Activated T-helper 17 cell treated with anti-CD3 and anti-CD28 coated beads, Interleukin-2, amount 50 U/mL, for 72 hours (primary cell): ENCODE measurements around the gene TCEAL8. TPM values are rescaled to one million over a fixed set of nuclear protein-coding genes. Genes with fewer than 3 reads are reported as not detected.

Experiments
- ATAC-seq: fragments of 150-1000 bp; cut with Tn5 transposase; replicated peaks from 2 replicates; pipeline ENCODE4 v1.10.0; 2021; ENCODE audit warnings: mild to moderate bottlenecking, moderate library complexity
- H3K27ac Mint-ChIP-seq: one replicate; pipeline ENCODE4 v1.8.0; 2022; ENCODE audit warnings: mixed read lengths
- H3K27me3 Mint-ChIP-seq: one replicate; pipeline ENCODE4 v1.8.0; 2022; ENCODE audit warnings: mixed read lengths
- H3K36me3 Mint-ChIP-seq: one replicate; pipeline ENCODE4 v1.8.0; 2022; ENCODE audit warnings: low read depth, mild to moderate bottlenecking, mixed read lengths
- H3K4me1 Mint-ChIP-seq: one replicate; pipeline ENCODE4 v1.8.0; 2022; ENCODE audit warnings: mixed read lengths
- H3K4me3 Mint-ChIP-seq: one replicate; pipeline ENCODE4 v1.8.0; 2022; ENCODE audit warnings: mild to moderate bottlenecking, mixed read lengths
- H3K9me3 Mint-ChIP-seq: one replicate; pipeline ENCODE4 v1.8.0; 2022; ENCODE audit warnings: mixed read lengths
- total RNA-seq, 2 donors: library from RNA; stranded (reverse); gene quantifications; one replicate each; pipeline ENCODE4 v1.2.3, GENCODE V29; 2022

TCEAL8 gene
- total RNA-seq, result 10 to 100 TPM; 22.8 to 25.6 TPM

- peak; percentile 94 for ATAC-seq
These were observed at the start of gene TCEAL8 for GRCh38 chrX:103254921-103255493. TCEAL8 (minus strand) TSS chrX:103255155; CDS start chrX:103253979, 1,176 bp downstream.

DNA sequence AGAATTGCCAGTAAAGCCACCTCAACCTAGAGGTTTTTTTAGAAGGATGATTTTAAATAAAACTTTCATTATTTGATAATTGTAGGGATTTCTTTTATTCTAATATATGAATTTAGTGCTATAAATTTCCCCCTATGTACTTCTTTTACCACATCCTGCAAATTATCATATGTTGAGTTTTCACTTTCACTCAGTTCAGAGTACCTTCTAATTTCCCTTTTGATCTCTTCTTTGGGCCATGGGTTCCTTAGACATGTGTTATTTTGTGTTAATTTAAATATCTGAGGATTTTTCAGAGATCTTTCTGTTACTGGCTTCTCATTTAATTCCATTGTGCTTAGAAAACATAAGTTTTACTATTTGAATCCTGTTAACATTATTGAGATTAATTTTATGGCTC is 49.8 kb upstream of the TCEAL8 start:
- Mint-ChIP-seq H3K27me3 (no peaks in the 10 kb centered on the region), H3K36me3 (no peaks in the 10 kb centered on the region), H3K4me1 (no peaks in the 10 kb centered on the region), H3K9me3 (no peaks in the 10 kb centered on the region), H3K4me3 (no peak overlapping the region), H3K27ac (no peak overlapping the region)
- ATAC-seq, result no peak

More at GRCh38 chrX:103254921-103255493, at the start of gene TCEAL8:
- H3K27me3 Mint-ChIP-seq, result no peaks in the 10 kb centered on the region
- H3K27ac Mint-ChIP-seq, result peak within 1 kb of the TSS; percentile 97
- H3K4me1 Mint-ChIP-seq, result peaks cover 4% of the 10 kb centered on the region
- peak within 1 kb of the TSS; percentile 97 for H3K4me3 Mint-ChIP-seq
- H3K9me3 Mint-ChIP-seq, result no peaks in the 10 kb centered on the region
- peaks cover 23% of the 10 kb centered on the region for H3K36me3 Mint-ChIP-seq

- Mint-ChIP-seq H3K9me3 (no peaks in the 10 kb centered on the region), H3K36me3 (no peaks in the 10 kb centered on the region), H3K27ac (no peak overlapping the region), H3K4me3 (no peak overlapping the region), H3K4me1 (no peaks in the 10 kb centered on the region), H3K27me3 (peaks cover 4% of the 10 kb centered on the region)
- ATAC-seq, result no peak
These were observed 38.2 kb upstream of the TCEAL8 start for GRCh38 chrX:103293118-103293517.

DNA sequence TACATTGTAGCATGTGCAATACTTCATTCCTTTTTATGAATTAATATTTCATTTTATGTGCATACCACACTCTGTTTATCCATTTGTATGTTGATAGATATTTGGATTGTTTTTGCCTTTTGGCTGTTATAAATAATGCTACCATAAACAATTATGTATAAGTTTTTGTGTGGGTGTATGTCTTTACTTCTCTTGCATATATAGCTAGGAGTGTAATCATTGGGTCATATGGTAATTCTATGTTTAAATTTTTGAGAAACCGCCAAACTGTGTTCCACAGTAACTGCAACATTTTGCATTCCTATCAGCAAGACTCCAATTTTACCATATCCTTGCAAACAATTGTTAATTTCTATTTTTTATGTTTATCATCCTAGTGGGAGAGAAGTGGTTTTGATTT is 24.7 kb upstream of the TCEAL8 start:
- H3K4me3 Mint-ChIP-seq, result no peak overlapping the region
- H3K36me3 Mint-ChIP-seq, result no peaks in the 10 kb centered on the region
- ATAC-seq, result no peak
- H3K27me3 Mint-ChIP-seq, result peaks cover 29% of the 10 kb centered on the region
- H3K4me1 Mint-ChIP-seq, result no peaks in the 10 kb centered on the region
- no peaks in the 10 kb centered on the region for H3K9me3 Mint-ChIP-seq
- no peak overlapping the region for H3K27ac Mint-ChIP-seq

GRCh38 chrX:103276581-103277002 is 21.6 kb upstream of the TCEAL8 start, which contains the start of gene TCEAL5:
TCEAL5 (minus strand) TSS chrX:103276750; CDS start chrX:103274563, 2,187 bp downstream.
- Mint-ChIP-seq H3K27me3 (peaks cover 35% of the 10 kb centered on the region), H3K4me1 (no peaks in the 10 kb centered on the region), H3K27ac (no peak within 1 kb of the TSS), H3K4me3 (peak within 1 kb of the TSS; percentile 39), H3K36me3 (no peaks in the 10 kb centered on the region), H3K9me3 (no peaks in the 10 kb centered on the region)
- ATAC-seq, result no peak

- Mint-ChIP-seq H3K4me3 (peak overlapping the region; percentile 39), H3K27ac (no peak overlapping the region), H3K27me3 (peaks cover 38% of the 10 kb centered on the region), H3K4me1 (no peaks in the 10 kb centered on the region), H3K9me3 (no peaks in the 10 kb centered on the region), H3K36me3 (no peaks in the 10 kb centered on the region)
- ATAC-seq, result no peak
These were observed 21.1 kb upstream of the TCEAL8 start for GRCh38 chrX:103275947-103276567.

- Mint-ChIP-seq H3K36me3 (no peaks in the 10 kb centered on the region), H3K4me1 (no peaks in the 10 kb centered on the region), H3K27ac (no peak overlapping the region), H3K4me3 (no peak overlapping the region), H3K9me3 (no peaks in the 10 kb centered on the region), H3K27me3 (peaks cover 31% of the 10 kb centered on the region)
- ATAC-seq, result no peak
These were observed 19.3 kb upstream of the TCEAL8 start for GRCh38 chrX:103274284-103274683.

GRCh38 chrX:103258275-103258674 is 3.3 kb upstream of the TCEAL8 start:
- Mint-ChIP-seq H3K36me3 (peaks cover 17% of the 10 kb centered on the region), H3K27me3 (peaks cover 4% of the 10 kb centered on the region), H3K9me3 (no peaks in the 10 kb centered on the region), H3K27ac (no peak overlapping the region), H3K4me3 (no peak overlapping the region), H3K4me1 (peaks cover 4% of the 10 kb centered on the region)
- no peak for ATAC-seq

DNA sequence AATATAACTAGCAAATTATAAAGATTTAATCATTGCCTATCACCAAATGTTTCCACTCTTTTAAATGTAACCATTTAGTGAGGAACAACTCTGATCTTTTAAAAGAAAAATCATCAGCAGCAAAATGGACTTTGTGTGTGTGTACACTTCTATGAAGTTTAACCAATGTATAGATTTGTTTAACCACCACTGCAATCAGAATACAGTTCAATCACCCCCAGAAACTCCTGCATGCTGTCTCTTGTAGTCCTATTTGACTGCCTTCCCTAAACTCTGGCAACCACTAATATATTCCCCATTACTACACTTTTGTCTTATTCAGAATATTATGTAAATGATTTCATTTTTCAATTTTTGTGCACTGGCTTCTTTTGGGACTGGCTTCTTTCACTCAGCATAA is 1.7 kb upstream of the TCEAL8 start:
- H3K4me1 Mint-ChIP-seq, result peaks cover 4% of the 10 kb centered on the region
- peaks cover 23% of the 10 kb centered on the region for H3K36me3 Mint-ChIP-seq
- H3K4me3 Mint-ChIP-seq, result no peak overlapping the region
- no peaks in the 10 kb centered on the region for H3K9me3 Mint-ChIP-seq
- H3K27me3 Mint-ChIP-seq, result no peaks in the 10 kb centered on the region
- no peak for ATAC-seq
- no peak overlapping the region for H3K27ac Mint-ChIP-seq

DNA sequence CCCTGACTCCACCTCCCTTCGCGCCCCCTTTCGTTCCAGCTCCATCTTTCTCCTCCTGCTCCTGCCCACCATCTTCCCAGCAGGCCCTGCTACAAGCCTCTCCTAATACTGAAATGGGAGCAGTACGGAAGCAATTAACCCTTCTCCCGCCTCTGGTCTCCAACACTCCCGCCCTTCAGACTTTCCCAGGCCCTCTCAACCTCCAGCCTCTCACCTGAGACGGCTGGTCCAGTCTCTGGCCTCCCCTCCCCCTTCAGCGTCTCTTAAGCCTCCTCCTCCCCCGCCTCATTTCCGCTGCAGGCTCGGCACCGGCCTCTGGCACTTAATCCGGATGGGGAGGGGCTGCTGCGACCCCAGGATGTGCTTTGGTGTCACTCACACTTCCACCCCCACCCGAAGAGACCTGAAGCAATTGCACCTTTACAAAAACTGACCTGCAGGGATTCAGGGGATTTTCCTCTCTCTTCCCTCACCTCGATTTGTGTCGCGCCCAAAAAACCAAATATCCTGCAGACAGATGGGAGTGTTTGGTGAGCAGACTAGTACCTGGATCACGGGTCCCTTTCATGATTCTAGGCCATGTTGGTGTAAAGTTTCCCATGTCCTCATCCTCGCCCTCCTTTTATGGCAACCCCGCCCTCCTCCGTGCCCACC is 657 bp downstream of the TCEAL8 start:
- Mint-ChIP-seq H3K9me3 (no peaks in the 10 kb centered on the region), H3K4me1 (peaks cover 4% of the 10 kb centered on the region)

GRCh38 chrX:103253608-103254007 is 1.3 kb downstream of the TCEAL8 start:
- Mint-ChIP-seq H3K27ac (peak overlapping the region; percentile 97), H3K4me1 (peaks cover 4% of the 10 kb centered on the region), H3K4me3 (peak overlapping the region; percentile 97), H3K9me3 (no peaks in the 10 kb centered on the region), H3K27me3 (no peaks in the 10 kb centered on the region), H3K36me3 (peaks cover 23% of the 10 kb centered on the region)
- ATAC-seq, result no peak

More for the DNA sequence above, 657 bp downstream of the TCEAL8 start:
- Mint-ChIP-seq H3K36me3 (peaks cover 23% of the 10 kb centered on the region), H3K27ac (peak overlapping the region; percentile 97), H3K4me3 (peak overlapping the region; percentile 97), H3K27me3 (no peaks in the 10 kb centered on the region)
- ATAC-seq, result peak; percentile 69

GRCh38 chrX:103250977-103251376 is 4.0 kb downstream of the TCEAL8 start:
- H3K4me3 Mint-ChIP-seq, result no peak overlapping the region
- H3K36me3 Mint-ChIP-seq, result peaks cover 23% of the 10 kb centered on the region
- H3K9me3 Mint-ChIP-seq, result no peaks in the 10 kb centered on the region
- ATAC-seq, result no peak
- H3K4me1 Mint-ChIP-seq, result peaks cover 4% of the 10 kb centered on the region
- no peak overlapping the region for H3K27ac Mint-ChIP-seq
- H3K27me3 Mint-ChIP-seq, result no peaks in the 10 kb centered on the region

GRCh38 chrX:103249805-103250204 is 5.2 kb downstream of the TCEAL8 start:
- Mint-ChIP-seq H3K4me1 (peaks cover 4% of the 10 kb centered on the region), H3K36me3 (peaks cover 21% of the 10 kb centered on the region), H3K9me3 (no peaks in the 10 kb centered on the region), H3K27ac (no peak overlapping the region), H3K4me3 (no peak overlapping the region), H3K27me3 (no peaks in the 10 kb centered on the region)
- no peak for ATAC-seq

DNA sequence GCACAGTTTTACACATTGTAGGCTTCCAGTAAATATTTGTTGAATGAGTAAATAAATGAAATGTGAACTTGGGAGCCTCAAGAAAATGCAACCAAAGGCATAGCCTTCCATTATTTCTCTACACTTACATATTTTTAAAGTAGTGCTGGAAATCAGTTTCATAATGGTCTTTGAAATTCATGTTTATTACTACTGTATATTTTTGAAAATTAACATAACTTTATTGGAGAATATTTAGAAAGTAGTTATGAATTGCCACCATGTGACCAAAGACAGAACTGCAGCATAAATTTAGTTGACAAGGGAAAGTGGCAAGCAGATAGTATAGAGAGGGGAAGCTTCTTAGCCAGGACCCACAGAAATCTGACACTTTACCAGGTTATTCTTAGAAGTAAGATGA is 6.4 kb downstream of the TCEAL8 start:
- H3K36me3 Mint-ChIP-seq, result peaks cover 9% of the 10 kb centered on the region
- H3K4me3 Mint-ChIP-seq, result no peak overlapping the region
- H3K27ac Mint-ChIP-seq, result no peak overlapping the region
- no peaks in the 10 kb centered on the region for H3K9me3 Mint-ChIP-seq
- ATAC-seq, result no peak
- H3K27me3 Mint-ChIP-seq, result no peaks in the 10 kb centered on the region
- no peaks in the 10 kb centered on the region for H3K4me1 Mint-ChIP-seq

DNA sequence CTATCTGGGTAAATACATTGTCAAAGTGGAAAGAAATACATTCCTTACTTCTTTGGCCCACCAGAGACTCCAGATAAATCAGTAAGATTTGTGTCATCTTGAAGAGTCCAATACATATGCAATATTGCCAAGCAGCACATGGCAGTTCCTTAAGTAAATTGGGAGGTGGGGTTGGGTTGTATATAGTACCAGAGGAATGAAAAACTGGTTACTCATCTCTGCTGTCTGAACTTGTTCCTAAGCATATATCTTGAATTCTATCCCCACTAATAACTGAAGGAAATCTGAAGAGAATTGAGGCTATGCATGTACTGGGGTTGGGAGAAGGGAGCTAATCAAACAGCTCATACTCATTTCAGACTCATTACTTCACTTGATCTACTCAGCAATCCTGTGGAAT is 14.8 kb downstream of the TCEAL8 start:
- H3K27ac Mint-ChIP-seq, result no peak overlapping the region
- no peaks in the 10 kb centered on the region for H3K4me1 Mint-ChIP-seq
- no peaks in the 10 kb centered on the region for H3K27me3 Mint-ChIP-seq
- no peaks in the 10 kb centered on the region for H3K36me3 Mint-ChIP-seq
- no peaks in the 10 kb centered on the region for H3K9me3 Mint-ChIP-seq
- no peak for ATAC-seq
- H3K4me3 Mint-ChIP-seq, result no peak overlapping the region
